ENCODE data around the gene HOMER3.
A peak's percentile ranks its signal among the peaks of the same experiment; 100 is the strongest.

The HOMER3 gene

DNA sequence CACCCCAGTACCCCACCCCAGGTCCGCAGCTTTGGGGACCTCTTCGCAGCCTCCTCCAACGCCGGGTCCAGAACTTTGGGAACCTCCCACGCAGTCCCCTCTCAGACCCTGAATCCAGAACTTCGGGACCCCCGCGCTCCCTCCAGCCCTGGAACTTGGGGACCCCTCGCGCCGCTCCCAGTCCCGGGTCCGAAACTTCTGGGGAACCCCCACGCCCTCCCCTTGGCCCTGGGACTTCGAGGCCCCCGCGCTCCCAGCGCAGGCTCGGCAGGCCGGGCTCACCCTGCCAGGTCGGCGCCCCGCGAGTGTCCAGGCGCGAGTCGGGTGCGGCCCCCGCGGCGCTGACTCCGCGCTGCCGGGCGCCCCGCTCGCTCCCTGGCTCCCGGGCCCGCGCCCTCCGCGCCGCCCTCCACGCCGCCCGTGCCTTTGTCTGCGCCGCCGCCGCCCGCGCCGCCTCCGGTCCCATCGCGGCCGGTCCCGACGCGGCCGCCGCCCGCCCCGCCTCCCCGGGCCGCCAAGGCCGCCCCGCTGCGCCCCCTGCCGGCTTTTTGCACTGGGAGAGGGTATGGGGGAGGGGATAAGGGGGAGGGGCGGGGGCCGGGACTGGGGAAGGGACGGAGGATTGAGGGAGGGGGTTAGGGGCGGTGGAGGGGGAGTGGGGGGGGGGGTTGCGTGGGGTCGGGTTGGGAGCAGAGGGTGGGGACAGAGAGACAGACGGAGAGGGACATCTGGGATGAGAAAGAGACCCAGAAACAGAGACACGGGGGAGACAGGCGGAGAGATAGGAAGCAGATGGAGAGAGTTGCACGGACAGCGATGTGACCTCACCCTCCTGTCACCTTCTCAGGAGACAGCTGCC, at the start of gene HOMER3:
HOMER3 (minus strand) TSS at position 449 of the 859 bp plus-strand sequence. CDS start 2,235 bp downstream, outside the sequence.
- DNase-seq (ENCODE audit: low read depth in 2 of 2) = peak; percentile 33 to 69

DNA sequence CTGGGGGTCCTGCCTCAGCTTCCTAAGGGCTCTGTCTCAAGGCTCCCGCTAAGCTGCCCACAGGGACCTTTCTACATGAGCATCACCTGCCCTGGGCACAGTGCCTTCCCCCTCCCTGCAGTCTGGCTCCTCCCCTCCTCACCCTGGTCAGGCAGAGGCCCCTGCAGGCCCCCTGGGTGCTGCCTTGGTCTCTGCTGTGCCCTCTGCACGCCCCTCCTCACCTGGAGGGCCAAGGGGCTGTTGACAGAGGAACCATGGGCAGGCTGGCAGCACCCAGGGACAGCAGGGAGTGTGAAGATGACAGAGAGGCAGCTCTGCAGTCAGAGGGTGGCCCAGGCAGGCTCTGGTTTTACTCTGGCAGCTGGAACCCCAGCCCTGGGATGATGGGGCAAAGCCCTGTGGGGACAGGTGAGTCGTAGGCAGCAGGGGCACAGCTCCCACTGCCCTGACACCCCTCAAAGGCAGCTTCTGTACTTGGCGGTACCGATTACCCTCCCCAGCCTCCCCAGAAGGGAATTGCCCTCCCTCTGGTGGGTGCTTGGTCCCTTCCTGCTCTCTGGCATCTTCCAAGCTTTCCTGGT, 49.2 kb upstream of the HOMER3 start:
- DNase-seq (ENCODE audit: low read depth in 2 of 2) = no peak

- DNase-seq (ENCODE audit: low read depth in 2 of 2) = no peak
These were observed 48.3 kb upstream of the HOMER3 start for GRCh38 chr19:18989316-18989715.

GRCh38 chr19:18987456-18987855, 46.4 kb upstream of the HOMER3 start:
- no peak for DNase-seq (ENCODE audit: low read depth in 2 of 2)

- DNase-seq (ENCODE audit: low read depth in 2 of 2) = no peak
These were observed 44.2 kb upstream of the HOMER3 start for GRCh38 chr19:18985257-18985656.

GRCh38 chr19:18984251-18984650, 43.2 kb upstream of the HOMER3 start:
- DNase-seq (ENCODE audit: low read depth in 2 of 2) = no peak

- DNase-seq (ENCODE audit: low read depth in 2 of 2) = no peak
These were observed 41.7 kb upstream of the HOMER3 start for GRCh38 chr19:18982669-18983068.

GRCh38 chr19:18980432-18981020, 39.5 kb upstream of the HOMER3 start:
- DNase-seq (ENCODE audit: low read depth in 2 of 2) = no peak

- DNase-seq (ENCODE audit: low read depth in 2 of 2) = no peak
These were observed 37.6 kb upstream of the HOMER3 start for GRCh38 chr19:18978616-18979015.

DNA sequence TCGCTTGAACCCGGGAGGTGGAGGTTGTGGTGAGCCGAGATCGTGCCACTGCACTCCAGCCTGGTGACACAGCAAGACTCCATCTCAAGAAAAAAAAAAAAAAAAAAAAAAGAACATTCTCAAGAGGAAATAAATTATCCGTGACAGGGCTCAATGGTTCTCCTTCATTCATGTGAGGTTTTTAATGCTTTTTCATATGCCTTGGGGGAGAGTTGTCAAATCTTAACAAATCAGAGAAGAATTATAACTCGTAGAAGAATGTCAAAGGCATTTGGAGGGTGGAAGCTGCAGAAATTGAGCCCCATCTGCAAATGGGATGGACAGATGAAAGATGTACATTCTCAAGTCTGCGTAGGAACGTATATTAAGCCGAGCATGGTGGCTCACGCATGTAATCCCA, 34.9 kb upstream of the HOMER3 start:
- DNase-seq (ENCODE audit: low read depth in 2 of 2) = no peak

GRCh38 chr19:18975011-18975410, 34.0 kb upstream of the HOMER3 start:
- DNase-seq (ENCODE audit: low read depth in 2 of 2) = no peak

- no peak for DNase-seq (ENCODE audit: low read depth in 2 of 2)
These were observed 31.8 kb upstream of the HOMER3 start for GRCh38 chr19:18972851-18973250.

- no peak for DNase-seq (ENCODE audit: low read depth in 2 of 2)
These were observed 31.3 kb upstream of the HOMER3 start for GRCh38 chr19:18972301-18972811.

DNA sequence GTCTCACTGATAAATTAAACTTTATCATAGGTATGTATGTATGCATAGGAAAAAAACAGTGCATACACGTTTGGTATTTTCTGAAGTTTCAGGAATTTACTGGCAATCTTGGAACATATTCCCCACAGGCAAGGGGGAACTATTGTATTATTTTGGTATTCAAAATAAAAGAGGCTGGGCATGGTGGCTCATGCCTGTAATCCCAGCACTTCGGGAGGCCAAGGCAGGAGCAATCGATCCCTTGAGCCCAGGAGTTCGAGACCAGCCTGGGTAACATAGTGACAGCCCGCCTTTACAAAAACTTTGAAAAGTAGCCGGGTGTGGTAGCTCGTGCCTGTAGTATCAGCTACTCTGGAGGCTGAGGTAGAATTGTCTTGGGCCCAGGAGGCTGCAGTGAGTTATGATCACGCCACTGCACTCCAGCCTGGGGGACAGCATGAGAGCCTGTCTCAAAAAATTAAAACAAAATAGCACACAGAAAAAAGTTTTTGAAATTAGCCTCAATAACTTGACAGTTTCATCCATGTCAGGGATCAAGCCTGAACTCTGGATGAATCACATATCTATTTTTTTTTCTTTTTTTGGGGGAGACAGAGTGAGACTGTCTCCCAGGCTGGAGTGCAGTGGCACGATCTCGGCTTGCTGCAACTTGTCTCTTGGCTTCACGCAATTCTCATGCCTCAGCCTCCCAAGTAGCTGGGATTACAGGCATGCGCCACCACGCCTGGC, 29.1 kb upstream of the HOMER3 start:
- no peak for DNase-seq (ENCODE audit: low read depth in 2 of 2)

GRCh38 chr19:18967358-18968146, 26.5 kb upstream of the HOMER3 start:
- no peak for DNase-seq (ENCODE audit: low read depth in 2 of 2)

GRCh38 chr19:18966307-18966706, 25.3 kb upstream of the HOMER3 start:
- no peak for DNase-seq (ENCODE audit: low read depth in 2 of 2)

GRCh38 chr19:18964121-18964520, 23.1 kb upstream of the HOMER3 start:
- DNase-seq (ENCODE audit: low read depth in 2 of 2) = no peak

- no peak for DNase-seq (ENCODE audit: low read depth in 2 of 2)
These were observed 21.0 kb upstream of the HOMER3 start for GRCh38 chr19:18961767-18962620.

DNA sequence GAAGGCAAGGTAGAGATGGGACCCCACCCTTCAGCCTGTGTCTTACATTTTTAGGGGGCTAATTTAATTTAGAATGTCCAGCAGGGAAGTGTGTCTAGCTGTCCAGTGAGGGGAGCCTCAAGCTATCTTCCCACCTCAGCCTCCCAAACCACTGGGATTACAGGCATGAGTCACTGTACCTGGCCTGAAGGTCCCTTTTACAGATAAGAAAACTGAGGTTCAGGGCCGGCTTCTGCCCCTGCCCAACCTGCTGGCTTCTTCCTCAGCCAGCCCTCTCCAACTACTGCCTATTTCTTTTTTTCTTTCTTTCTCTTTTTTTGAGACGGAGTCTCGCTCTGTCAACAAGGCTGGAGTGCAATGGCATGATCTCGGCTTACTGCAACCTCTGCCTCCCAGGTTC, 19.4 kb upstream of the HOMER3 start:
- no peak for DNase-seq (ENCODE audit: low read depth in 2 of 2)

DNA sequence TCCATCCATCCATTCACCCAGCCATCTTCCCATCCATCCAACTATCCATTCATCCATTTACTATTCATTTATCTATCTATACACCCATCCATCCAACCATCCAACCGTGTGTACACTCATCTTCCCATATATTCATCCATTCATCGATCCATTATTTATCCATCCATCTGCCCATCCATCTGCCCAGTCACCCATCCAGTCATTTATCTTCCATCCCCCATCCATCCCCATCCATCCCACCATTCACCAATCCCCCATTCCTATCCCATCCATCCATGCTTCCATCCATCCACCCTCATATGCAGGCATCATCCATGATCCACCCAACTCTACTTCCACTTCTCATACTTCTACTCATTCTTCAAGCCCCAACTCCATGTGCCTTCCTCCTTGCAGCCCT, 14.0 kb upstream of the HOMER3 start:
- DNase-seq (ENCODE audit: low read depth in 2 of 2) = no peak

All from stimulated activated CD4-positive, alpha-beta T cell treated with anti-CD3 and anti-CD28 coated beads, Interleukin-12 subunit alpha, Interleukin-12 subunit beta, amount 100 ng/mL, for 24 hours (primary cell).